ENCODE measurements around the gene DCDC2.
A peak's percentile ranks its signal among the peaks of the same experiment; 100 is the strongest.

- TF ChIP-seq, protein P1, sequence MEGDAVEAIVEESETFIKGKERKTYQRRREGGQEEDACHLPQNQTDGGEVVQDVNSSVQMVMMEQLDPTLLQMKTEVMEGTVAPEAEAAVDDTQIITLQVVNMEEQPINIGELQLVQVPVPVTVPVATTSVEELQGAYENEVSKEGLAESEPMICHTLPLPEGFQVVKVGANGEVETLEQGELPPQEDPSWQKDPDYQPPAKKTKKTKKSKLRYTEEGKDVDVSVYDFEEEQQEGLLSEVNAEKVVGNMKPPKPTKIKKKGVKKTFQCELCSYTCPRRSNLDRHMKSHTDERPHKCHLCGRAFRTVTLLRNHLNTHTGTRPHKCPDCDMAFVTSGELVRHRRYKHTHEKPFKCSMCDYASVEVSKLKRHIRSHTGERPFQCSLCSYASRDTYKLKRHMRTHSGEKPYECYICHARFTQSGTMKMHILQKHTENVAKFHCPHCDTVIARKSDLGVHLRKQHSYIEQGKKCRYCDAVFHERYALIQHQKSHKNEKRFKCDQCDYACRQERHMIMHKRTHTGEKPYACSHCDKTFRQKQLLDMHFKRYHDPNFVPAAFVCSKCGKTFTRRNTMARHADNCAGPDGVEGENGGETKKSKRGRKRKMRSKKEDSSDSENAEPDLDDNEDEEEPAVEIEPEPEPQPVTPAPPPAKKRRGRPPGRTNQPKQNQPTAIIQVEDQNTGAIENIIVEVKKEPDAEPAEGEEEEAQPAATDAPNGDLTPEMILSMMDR (conservative IDR thresholded peaks at IDR 0.05; ENCODE audit: low read length), result peak; percentile 85
- TF ChIP-seq EZH2phosphoT487 (IDR thresholded peaks at IDR 0.05; ENCODE audit: borderline replicate concordance, low read depth, low read length), result no peak
Observed at GRCh38 chr6:24205020-24205492, 152.8 kb downstream of the DCDC2 start.
